Fibroblast of the aortic adventitia (primary cell): ENCODE measurements around the gene CABLES1. TPM values are rescaled to one million over a fixed set of nuclear protein-coding genes. Genes with fewer than 3 reads are reported as not detected.
"Not testable (repeated sequence)": the region's sequence is repeated elsewhere in the genome, so short reads cannot be mapped to it uniquely, and the experiment has no call there.

Source experiments
- DNase-seq: peaks from one replicate; pipeline ENCODE4 v3.0.0-alpha.2; 2010; ENCODE audit warnings: low read depth
- H3K4me3 ChIP-seq: 2 replicates; pipeline ENCODE4 v1.5.1; 2011; ENCODE audit warnings: low read depth, mild to moderate bottlenecking, control low read depth, low read length, moderate library complexity
- total RNA-seq: library from RNA; depleted of rRNA; stranded (reverse); fragments of >200 nt; gene quantifications from 2 replicates; pipeline ENCODE4 v1.2.3, GENCODE V29; 2012; ENCODE audit warnings: low replicate concordance
- TF ChIP-seq, protein P1 (sequence below): IDR thresholded peaks from 2 replicates; pipeline ENCODE4 v1.5.1; 2011; ENCODE audit warnings: mild to moderate bottlenecking, low read length, control low read depth, inconsistent platforms; ENCODE audit not compliant: insufficient read depth

CABLES1 gene
- total RNA-seq, 1 donor: 7.4 TPM

DNA sequence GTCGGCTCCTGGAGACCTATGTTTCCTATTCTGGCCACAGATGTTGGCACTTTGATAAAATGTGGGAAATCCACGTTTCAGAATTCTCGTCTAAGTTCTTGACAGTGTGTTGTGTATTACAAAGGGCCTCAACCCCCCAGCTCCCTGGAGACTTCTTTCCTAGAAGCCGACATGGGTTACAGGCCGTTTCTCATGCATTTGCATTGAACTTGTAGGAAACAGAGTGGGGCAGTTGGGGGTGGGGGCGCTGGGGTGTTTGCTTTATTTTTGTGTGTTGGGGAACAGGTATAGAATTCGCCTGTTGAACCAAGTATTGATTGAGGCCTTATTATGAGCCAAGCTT is 104.0 kb downstream of the CABLES1 start:
- no peak for DNase-seq
- no peak overlapping the region for H3K4me3 ChIP-seq
- TF ChIP-seq, protein P1, sequence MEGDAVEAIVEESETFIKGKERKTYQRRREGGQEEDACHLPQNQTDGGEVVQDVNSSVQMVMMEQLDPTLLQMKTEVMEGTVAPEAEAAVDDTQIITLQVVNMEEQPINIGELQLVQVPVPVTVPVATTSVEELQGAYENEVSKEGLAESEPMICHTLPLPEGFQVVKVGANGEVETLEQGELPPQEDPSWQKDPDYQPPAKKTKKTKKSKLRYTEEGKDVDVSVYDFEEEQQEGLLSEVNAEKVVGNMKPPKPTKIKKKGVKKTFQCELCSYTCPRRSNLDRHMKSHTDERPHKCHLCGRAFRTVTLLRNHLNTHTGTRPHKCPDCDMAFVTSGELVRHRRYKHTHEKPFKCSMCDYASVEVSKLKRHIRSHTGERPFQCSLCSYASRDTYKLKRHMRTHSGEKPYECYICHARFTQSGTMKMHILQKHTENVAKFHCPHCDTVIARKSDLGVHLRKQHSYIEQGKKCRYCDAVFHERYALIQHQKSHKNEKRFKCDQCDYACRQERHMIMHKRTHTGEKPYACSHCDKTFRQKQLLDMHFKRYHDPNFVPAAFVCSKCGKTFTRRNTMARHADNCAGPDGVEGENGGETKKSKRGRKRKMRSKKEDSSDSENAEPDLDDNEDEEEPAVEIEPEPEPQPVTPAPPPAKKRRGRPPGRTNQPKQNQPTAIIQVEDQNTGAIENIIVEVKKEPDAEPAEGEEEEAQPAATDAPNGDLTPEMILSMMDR: no peak

DNA sequence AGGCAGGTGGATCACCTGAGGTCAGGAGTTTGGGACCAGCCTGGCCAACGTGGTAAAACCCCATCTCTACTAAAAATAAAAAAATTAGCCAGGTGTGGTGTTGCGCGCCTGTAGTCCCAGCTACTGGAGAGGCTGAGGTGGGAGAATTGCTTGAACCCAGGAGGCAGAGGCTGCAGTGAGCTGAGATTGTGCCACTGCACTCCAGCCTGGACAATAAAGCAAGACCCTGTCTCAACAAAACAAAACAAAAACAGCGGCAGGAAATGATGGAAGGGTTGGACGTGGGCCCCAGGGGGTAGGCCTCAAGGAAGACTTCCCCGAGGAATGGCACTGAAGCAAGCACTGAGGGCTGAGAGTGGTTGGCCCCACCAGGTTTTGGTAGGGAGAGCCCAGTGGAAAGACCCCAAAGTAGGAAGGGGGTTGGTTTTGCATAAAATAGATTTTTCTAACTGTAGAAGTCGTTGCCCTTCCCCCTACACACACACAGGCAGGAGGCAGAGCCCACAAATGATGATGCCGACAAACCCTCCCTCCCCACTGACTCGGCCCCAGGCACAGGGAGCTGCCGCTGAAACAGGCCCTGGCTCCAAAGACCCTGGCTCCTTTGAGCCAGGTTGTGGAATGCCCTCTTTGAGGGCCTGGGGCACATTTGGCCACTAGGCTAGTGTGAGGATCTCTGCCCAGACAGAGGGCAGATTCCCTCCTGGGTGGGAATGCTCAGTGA is 104.8 kb downstream of the CABLES1 start:
- no peak for DNase-seq
- H3K4me3 ChIP-seq: no peak overlapping the region
- TF ChIP-seq, protein P1: no peak

DNA sequence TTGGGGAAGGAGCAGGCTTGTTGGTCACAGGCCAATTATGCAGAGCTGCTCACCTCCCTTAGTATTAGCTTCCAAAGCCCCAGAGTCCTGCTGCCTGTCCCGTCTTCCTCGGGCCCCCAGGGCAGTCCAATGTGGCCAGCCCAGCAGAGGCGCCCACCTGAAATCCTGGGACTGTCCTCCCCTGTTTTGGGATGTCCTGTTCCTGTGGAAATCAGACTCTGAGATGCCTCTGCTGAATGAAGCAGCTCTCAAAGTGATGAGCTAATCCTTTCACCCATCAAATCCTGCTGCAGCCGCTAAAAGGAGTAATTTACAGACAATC is 105.3 kb downstream of the CABLES1 start:
- no peak for DNase-seq
- TF ChIP-seq, protein P1: no peak
- no peak overlapping the region for H3K4me3 ChIP-seq

DNA sequence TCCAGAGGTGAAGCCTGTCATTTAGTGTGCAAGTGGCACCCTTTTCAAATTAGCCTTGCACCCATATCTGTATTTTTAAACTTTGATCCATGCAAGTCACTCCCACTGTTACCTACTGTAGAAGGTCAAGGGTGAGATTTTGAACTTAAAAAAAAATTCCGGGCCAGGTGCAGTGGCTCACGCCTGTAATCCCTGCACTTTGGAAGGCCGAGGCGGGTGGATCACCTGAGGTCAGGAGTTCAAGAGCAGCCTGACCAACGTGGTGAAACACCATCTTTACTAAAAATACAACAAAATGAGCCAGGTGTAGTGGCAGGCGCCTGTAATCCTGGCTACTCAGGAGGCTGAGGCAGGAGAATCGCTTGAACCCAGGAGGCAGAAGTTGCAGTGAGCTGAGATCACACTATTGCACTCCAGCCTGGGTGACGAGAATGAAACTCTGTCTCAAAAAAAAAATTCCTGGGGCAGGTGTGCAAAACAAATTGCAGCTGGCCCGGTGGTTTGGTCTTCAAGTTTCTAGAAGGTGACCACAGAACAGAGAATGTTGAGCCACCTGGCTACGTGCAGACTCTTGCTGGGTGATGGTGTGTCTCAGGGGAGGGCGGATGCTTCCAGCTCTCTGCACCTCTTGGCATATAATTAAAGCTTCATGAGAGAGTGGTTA is 106.7 kb downstream of the CABLES1 start:
- not testable (repeated sequence) for DNase-seq

DNA sequence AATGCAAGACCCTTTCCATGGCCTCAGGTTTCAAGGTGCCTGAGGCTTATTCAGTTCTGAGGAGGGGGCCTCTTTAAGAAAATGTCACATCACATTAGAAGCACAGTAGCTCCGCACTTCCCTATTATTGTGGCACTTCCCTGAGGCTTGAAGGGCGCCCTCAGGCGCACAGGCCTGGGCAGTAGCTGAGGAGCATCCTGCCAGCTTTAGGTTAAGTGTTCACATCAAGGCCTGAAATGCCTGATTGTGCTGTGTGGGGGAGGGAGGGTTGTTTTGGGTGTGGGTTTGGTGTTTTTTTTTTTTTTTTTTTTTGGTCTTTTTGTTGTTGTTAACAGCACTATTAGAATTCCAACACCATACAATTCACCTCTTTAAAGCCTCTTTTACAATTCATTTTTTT is 107.9 kb downstream of the CABLES1 start:
- TF ChIP-seq, protein P1: no peak
- H3K4me3 ChIP-seq: no peak overlapping the region
- DNase-seq: no peak

More for the DNA sequence above, 106.7 kb downstream of the CABLES1 start:
- not testable (repeated sequence) for H3K4me3 ChIP-seq

DNA sequence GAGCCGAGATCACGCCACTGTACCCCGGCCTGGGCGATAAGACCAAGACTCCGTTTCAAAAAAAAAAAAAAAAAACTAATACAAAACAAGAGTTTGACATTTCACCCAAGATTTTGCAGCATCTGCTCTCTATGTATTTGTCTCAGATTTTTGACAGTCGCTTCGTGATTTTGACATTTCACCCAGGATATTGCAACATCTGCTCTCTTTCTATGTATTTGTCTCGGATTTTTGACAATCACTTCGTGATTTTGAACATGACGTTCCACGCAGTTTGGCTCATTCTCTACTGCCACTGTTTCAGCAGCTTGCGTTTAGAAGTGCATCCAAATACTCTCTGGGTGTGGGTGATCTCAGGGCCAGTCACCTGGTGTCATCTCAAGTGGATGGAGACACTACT is 108.5 kb downstream of the CABLES1 start:
- H3K4me3 ChIP-seq: no peak overlapping the region
- TF ChIP-seq, protein P1: no peak
- DNase-seq: no peak

DNA sequence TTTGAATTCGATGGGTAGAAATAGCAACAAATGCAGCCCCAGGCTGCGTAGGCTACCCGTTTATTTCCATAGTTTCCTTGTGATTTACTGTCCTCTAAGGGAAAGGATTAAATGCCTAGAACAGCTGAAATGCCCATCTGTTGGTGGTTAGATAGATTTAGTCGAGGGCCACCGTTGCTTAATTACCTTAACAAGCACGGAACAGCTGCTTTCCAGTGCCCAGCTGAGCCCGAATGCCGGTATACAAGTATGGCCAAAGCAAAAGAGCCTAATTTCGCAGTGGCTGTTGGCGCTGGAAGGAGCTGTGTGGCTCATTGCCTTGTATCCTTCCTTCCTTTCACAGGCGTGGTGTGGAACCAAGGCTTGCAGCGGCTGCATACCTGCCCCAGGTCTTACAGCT is 109.1 kb downstream of the CABLES1 start:
- TF ChIP-seq, protein P1: no peak
- no peak for DNase-seq
- no peak overlapping the region for H3K4me3 ChIP-seq
